Breast epithelium (tissue), 4 donors: ENCODE results near the gene MGAT4B. TPM values are rescaled to one million over a fixed set of nuclear protein-coding genes. Genes with fewer than 3 reads are reported as not detected.
"Not testable (repeated sequence)": the region's sequence is repeated elsewhere in the genome, so short reads cannot be mapped to it uniquely, and the experiment has no call there.

ENCODE experiments used
- DNase-seq, 2 donors: peaks; one replicate each; pipeline ENCODE4 v3.0.0-alpha.2; 2019; ENCODE audit warnings: low spot score in 2 of 2
- H3K27ac ChIP-seq, 2 donors: fragments of 200-600 bp; sonication (generic) in 1 of 2; one replicate each; pipeline ENCODE4 v1.5.1; 2016 to 2019; ENCODE audit warnings: mild to moderate bottlenecking in 1 of 2
- H3K27me3 ChIP-seq, 2 donors: fragments of 200-600 bp; sonication (generic) in 1 of 2; one replicate each; pipeline versions ENCODE4 v1.5.1 to v1.6.0; 2017 to 2019; ENCODE audit warnings: control low read depth in 1 of 2, mild to moderate bottlenecking in 1 of 2
- H3K36me3 ChIP-seq: fragments of 200-600 bp; one replicate; pipeline ENCODE4 v1.5.1; 2019
- H3K4me1 ChIP-seq, 2 donors: fragments of 200-600 bp; sonication (generic); one replicate each; pipeline ENCODE4 v1.5.1; 2016 to 2019; ENCODE audit warnings: control low read depth in 1 of 2
- H3K4me3 ChIP-seq, 3 donors: fragments of 200-600 bp; sonication (generic); 1 replicate in 2 of 3; 2 replicates in 1 of 3; pipeline ENCODE4 v1.5.1; 2016 to 2019; ENCODE audit warnings: mild to moderate bottlenecking in 3 of 3, moderate library complexity in 2 of 3
- H3K9me3 ChIP-seq, 2 donors: fragments of 200-600 bp; sonication (generic) in 1 of 2; one replicate each; pipeline ENCODE4 v1.5.1; 2016 to 2019; ENCODE audit warnings: control low read depth in 1 of 2
- POLR2A ChIP-seq: fragments of 450-650 bp; IDR thresholded peaks from one replicate; pipeline ENCODE4 v1.6.1; 2016; ENCODE audit warnings: antibody characterized with exemption, mild to moderate bottlenecking, moderate library complexity
- POLR2AphosphoS5 ChIP-seq, 3 donors: sonication (generic); formaldehyde crosslinking; IDR thresholded peaks; one replicate each; pipeline ENCODE4 v1.6.1; 2017; ENCODE audit warnings: antibody characterized with exemption in 3 of 3
- intact Hi-C: fragments of 100-400 bp; cut with DNase I; formaldehyde crosslinking; loops from one replicate; pipeline ENCODE4 v1.15.1; 2023; ENCODE audit warnings: low total_unique reads
- total RNA-seq, 3 donors: library from RNA; depleted of rRNA; stranded (reverse); fragments of >200 nt; gene quantifications; one replicate each; pipeline ENCODE4 v1.1.0, GENCODE V29; 2016
- TF ChIP-seq, protein P1 (sequence below), 3 donors: fragments of 450-650 bp; IDR thresholded peaks; one replicate each; pipeline ENCODE4 v1.5.1; 2016 to 2017; ENCODE audit warnings: antibody characterized with exemption in 3 of 3, mild to moderate bottlenecking in 3 of 3, moderate library complexity in 3 of 3

Gene MGAT4B
- total RNA-seq, 3 donors from 2014 or later, result 43.0 to 73.7 (median 54.6) TPM

DNA sequence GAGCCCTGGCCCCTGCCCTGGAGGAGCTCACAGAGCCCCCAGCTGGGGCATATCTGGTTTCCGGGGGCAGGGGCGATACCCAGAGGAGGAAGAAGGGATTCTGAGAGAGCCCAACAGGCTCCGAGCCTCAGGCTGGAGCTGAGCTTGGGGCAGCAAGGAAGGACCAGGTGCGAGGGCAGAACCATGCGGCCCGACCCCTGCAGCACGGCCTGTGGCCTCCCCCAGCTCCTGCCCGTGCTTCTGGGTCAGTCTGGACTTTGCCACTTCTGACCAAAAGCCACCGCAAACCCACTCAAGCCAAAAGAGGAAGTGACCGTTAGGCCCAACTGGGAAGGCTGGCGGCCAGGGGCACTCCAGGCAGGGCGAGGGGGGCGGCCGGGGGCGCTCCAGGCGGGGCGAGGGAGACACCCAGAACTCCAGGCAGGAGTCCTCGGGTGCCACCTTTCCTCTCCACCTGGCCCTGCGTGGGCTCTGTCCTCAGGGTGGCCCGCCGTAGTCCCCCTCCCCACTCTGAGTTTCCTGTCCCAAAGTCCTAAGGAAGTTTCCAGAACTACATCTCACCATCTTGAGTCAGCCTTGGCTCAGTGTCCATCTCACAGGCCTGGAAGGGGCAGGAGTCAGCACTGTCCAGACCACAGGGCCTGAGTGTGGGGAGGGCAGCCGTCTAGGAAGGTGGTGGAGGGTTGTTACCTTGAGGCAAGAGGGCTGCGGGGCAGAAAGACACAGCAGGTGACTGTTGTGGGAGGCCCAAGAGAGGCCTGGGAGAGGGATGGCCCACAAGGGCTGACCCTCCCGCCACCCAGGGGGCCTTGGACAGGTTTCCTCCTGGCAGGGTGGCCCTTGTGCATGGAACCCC lies 13.8 kb downstream of the MGAT4B start:
- peaks cover 3 to 17% of the 10 kb centered on the region in 2 donors for H3K4me1 ChIP-seq
- intact Hi-C loops, result no loop called here
- H3K27ac ChIP-seq, result peak overlapping the region; percentile 74 to 94
- no peaks in the 10 kb centered on the region for H3K27me3 ChIP-seq
- TF ChIP-seq POLR2A (no peak), POLR2AphosphoS5 (IDR thresholded peaks at IDR 0.05) (no peak)
- TF ChIP-seq, protein P1, sequence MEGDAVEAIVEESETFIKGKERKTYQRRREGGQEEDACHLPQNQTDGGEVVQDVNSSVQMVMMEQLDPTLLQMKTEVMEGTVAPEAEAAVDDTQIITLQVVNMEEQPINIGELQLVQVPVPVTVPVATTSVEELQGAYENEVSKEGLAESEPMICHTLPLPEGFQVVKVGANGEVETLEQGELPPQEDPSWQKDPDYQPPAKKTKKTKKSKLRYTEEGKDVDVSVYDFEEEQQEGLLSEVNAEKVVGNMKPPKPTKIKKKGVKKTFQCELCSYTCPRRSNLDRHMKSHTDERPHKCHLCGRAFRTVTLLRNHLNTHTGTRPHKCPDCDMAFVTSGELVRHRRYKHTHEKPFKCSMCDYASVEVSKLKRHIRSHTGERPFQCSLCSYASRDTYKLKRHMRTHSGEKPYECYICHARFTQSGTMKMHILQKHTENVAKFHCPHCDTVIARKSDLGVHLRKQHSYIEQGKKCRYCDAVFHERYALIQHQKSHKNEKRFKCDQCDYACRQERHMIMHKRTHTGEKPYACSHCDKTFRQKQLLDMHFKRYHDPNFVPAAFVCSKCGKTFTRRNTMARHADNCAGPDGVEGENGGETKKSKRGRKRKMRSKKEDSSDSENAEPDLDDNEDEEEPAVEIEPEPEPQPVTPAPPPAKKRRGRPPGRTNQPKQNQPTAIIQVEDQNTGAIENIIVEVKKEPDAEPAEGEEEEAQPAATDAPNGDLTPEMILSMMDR (IDR thresholded peaks at IDR 0.05), result no peak
- H3K9me3 ChIP-seq, result no peaks in the 10 kb centered on the region
- H3K36me3 ChIP-seq, result no peaks in the 10 kb centered on the region
- no peak for DNase-seq
- peak overlapping the region in 1 of 3 donors; percentile 90 for H3K4me3 ChIP-seq

DNA sequence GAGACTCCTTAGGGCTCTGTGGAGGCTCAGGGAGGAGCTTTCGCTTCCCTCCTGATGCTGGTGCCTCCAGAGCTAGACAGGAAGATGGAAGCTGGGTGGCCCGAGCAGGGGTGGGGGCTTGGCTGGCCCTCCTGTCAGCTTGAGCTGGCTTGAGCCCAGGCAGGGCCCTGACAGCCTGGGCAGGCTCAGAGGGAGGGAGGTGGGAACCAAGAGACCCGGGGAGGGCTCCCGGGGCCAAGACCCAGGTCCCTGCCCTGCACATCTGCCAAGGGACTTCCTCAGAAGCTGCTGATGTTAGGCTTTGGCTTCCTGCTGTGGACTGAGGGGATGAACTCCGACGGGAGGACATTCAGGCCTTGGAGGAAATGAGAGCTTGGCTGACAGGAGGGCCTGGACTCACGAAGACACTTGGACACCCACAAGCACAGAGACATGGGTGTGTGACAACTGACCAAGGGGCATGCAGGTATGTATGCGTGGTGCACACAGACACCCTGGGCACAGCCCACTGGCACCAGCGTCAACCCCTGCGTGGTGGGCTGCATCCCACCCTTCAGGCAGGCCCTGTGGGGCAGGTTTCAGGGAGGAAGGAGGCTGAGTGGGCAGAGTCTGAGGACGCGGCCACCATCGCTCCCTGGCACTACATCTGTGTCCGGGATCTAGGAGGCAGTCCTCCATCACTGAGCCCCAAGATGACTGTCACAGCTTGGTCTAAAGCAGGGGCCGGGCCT lies 14.6 kb downstream of the MGAT4B start:
- no peak for DNase-seq
- intact Hi-C loops, result no loop called here
- no peaks in the 10 kb centered on the region for H3K36me3 ChIP-seq
- no peaks in the 10 kb centered on the region for H3K27me3 ChIP-seq
- H3K4me1 ChIP-seq, result peaks cover 3 to 17% of the 10 kb centered on the region in 2 donors
- H3K4me3 ChIP-seq, result no peak overlapping the region
- peak overlapping the region; percentile 74 to 94 for H3K27ac ChIP-seq
- H3K9me3 ChIP-seq, result no peaks in the 10 kb centered on the region
- TF ChIP-seq, protein P1 (IDR thresholded peaks at IDR 0.05), result no peak
- TF ChIP-seq POLR2AphosphoS5 (IDR thresholded peaks at IDR 0.05) (no peak), POLR2A (no peak)

DNA sequence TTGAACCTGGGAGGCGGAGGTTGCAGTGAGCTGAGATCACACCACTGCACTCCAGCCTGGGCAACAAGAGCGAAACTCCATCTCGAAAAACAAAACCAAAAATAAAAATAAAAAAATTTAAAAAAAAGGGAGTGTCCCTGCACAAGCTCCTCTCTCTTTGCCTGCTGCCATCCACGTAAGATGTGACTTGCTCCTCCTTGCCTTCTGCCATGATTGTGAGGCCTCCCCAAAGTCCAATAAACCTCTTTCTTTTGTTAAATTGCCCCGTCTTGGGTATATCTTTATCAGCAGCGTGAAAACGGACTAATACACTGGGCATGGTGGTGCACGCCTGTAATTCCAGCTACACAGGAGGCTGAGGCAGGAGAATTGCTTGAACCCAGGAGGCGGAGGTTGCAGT lies 17.4 kb downstream of the MGAT4B start:
- H3K27ac ChIP-seq, H3K9me3 ChIP-seq, H3K4me3 ChIP-seq, intact Hi-C loops, H3K36me3 ChIP-seq, DNase-seq, H3K4me1 ChIP-seq, H3K27me3 ChIP-seq: not testable (repeated sequence)

DNA sequence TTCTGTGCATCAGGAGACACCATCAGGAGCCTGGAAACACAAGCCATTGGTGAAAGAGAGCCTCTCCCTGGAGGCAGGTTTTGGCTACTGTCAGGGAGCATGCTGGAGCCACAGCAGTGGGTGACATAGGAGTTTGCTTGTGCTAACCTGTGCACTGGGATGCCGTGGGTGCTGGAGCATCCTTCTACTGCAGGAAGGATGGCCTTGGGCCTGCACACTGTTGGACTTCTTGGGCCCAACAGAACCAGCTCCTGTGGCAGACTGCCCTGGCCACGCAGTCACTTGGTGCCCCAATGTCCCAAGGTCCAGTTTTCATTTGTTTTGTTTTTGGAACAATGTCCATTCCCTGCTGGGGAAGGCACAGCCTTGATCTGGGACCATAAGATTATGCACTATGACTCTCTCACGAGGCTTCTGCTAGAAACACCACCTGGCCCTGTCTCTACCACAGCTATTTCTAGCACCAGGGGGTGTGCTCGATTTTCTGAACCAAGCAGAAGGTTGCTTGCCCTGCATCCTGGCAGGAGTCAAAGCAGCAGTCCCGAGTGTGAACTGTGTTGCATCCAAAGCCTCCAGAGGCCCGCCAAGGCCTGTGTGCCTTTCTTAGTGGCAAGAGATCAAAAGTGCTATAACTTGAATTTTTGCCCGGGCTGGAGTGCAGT lies 18.3 kb downstream of the MGAT4B start:
- no peaks in the 10 kb centered on the region for H3K36me3 ChIP-seq
- intact Hi-C loops, result no loop called here
- TF ChIP-seq POLR2AphosphoS5 (IDR thresholded peaks at IDR 0.05) (no peak), POLR2A (no peak)
- TF ChIP-seq, protein P1 (IDR thresholded peaks at IDR 0.05), result no peak

DNA sequence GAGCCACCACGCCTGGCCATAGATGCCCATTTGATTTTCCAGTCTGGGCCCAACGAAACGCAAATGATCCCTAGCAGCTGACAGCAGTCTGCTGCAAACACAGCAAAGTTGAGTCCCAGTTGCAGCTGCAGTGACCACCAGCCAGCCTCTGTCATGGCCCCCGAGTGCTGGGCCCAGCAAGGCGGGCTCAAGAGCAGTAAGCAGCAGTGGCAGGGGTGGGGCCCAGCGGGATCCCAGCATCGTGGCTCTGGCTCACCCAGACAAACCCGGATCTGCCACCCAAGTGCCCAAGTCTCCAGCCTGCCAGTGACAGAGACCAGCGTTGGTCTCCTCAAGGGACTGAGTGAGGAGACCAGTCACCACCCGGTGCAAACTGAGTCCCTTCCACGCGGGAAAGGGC lies 19.8 kb downstream of the MGAT4B start:
- TF ChIP-seq POLR2A, result no peak
- TF ChIP-seq POLR2AphosphoS5 (IDR thresholded peaks at IDR 0.05), result no peak
- TF ChIP-seq, protein P1 (IDR thresholded peaks at IDR 0.05), result no peak
- no peak overlapping the region for H3K4me3 ChIP-seq
- no peaks in the 10 kb centered on the region for H3K9me3 ChIP-seq
- no peaks in the 10 kb centered on the region for H3K4me1 ChIP-seq
- H3K27ac ChIP-seq, result no peak overlapping the region
- no peaks in the 10 kb centered on the region for H3K27me3 ChIP-seq
- H3K36me3 ChIP-seq, result no peaks in the 10 kb centered on the region
- DNase-seq, result no peak
- intact Hi-C loops, result no loop called here

More for the DNA sequence above, 18.3 kb downstream of the MGAT4B start:
- Histone ChIP-seq H3K4me1 (no peaks in the 10 kb centered on the region), H3K27ac (no peak overlapping the region), H3K9me3 (no peaks in the 10 kb centered on the region), H3K27me3 (no peaks in the 10 kb centered on the region), H3K4me3 (no peak overlapping the region)
- DNase-seq, result no peak
